ENCODE measurements around the gene PRR4. TPM values are rescaled to one million over a fixed set of nuclear protein-coding genes. Genes with fewer than 3 reads are reported as not detected.

The PRR4 gene
- total and polyA plus RNA-seq, 2 donors (not counting 3 experiments of a cell fraction or from before 2014, with no cell fraction given), result 2.4 to 2.8 TPM

DNA sequence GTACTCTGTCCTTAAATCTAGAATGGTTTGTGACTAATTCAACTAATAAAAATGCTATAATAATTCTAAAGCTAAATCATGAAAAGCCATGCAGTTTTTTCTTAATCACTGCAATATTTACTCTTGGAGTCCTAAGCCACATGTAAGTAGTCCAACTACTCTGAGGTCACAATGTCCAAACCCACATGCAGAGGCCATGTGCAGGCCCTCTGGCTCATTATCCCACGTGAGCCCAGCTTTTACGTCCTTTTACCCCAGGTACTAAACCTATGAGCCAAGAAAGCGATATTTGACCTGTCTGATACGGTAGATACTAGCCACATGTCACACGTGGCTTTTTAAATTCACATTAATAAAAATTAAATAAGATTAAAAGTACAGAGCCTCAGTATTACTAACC, 47.6 kb upstream of the PRR4 start:
- intact Hi-C loops (cut with micrococcal nuclease) (no loop called here), dilution Hi-C loops (cut with MboI; ENCODE audit: extremely low pct_ligation_motif_present, low sequenced_read_pairs) (no loop called here)
- H4K20me1 ChIP-seq (replicated peaks; ENCODE audit: control insufficient read depth, extremely low read depth, insufficient read depth, low read length), result no peaks in the 10 kb centered on the region
- TF ChIP-seq MYC (IDR thresholded peaks at IDR 0.05; ENCODE audit: low read depth, low read length) (no peak), GATA2 (IDR thresholded peaks at IDR 0.05; ENCODE audit: insufficient read depth, insufficient read length, low read depth, low read length) (no peak), JUN (IDR thresholded peaks at IDR 0.05; ENCODE audit: borderline replicate concordance, insufficient read depth, insufficient read length, low read depth) (no peak), FOS (IDR thresholded peaks at IDR 0.05; ENCODE audit: borderline replicate concordance, insufficient read depth, low read length) (no peak), POLR2A (IDR thresholded peaks at IDR 0.05; ENCODE audit: low read depth, low read length) (no peak), POLR2AphosphoS5 (IDR thresholded peaks at IDR 0.05; ENCODE audit: insufficient read depth, low read depth, low read length) (no peak), EZH2 (IDR thresholded peaks at IDR 0.05; ENCODE audit: borderline replicate concordance, low read depth, low read length, severe bottlenecking) (no peak)
- TF ChIP-seq, protein P1, sequence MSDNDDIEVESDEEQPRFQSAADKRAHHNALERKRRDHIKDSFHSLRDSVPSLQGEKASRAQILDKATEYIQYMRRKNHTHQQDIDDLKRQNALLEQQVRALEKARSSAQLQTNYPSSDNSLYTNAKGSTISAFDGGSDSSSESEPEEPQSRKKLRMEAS (IDR thresholded peaks at IDR 0.05; ENCODE audit: insufficient read depth, insufficient read length), result no peak
- TF ChIP-seq, protein P2, sequence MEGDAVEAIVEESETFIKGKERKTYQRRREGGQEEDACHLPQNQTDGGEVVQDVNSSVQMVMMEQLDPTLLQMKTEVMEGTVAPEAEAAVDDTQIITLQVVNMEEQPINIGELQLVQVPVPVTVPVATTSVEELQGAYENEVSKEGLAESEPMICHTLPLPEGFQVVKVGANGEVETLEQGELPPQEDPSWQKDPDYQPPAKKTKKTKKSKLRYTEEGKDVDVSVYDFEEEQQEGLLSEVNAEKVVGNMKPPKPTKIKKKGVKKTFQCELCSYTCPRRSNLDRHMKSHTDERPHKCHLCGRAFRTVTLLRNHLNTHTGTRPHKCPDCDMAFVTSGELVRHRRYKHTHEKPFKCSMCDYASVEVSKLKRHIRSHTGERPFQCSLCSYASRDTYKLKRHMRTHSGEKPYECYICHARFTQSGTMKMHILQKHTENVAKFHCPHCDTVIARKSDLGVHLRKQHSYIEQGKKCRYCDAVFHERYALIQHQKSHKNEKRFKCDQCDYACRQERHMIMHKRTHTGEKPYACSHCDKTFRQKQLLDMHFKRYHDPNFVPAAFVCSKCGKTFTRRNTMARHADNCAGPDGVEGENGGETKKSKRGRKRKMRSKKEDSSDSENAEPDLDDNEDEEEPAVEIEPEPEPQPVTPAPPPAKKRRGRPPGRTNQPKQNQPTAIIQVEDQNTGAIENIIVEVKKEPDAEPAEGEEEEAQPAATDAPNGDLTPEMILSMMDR (IDR thresholded peaks at IDR 0.05; ENCODE audit: extremely low read depth in 1 of 2, insufficient read depth in 1 of 2, low read depth in 1 of 2, low read length in 2 of 2), result no peak
- POLR2A ChIA-PET, result no interaction called here
- H3K79me2 ChIP-seq (ENCODE audit: control insufficient read depth, insufficient read depth, low read length), result no peaks in the 10 kb centered on the region
- no peaks in the 10 kb centered on the region for H3K36me3 ChIP-seq (ENCODE audit: control insufficient read depth in 2 of 2, extremely low read depth in 1 of 2, insufficient read depth in 2 of 2, low read length in 2 of 2)
- H3K9me3 ChIP-seq (replicated peaks; ENCODE audit: control insufficient read depth, insufficient read depth, low read length), result no peaks in the 10 kb centered on the region
- H3K27ac ChIP-seq (ENCODE audit: insufficient read depth, low read depth, low read length), result no peak overlapping the region
- no TSS peak for BruUV-seq (replicated peaks)
- H3K4me2 ChIP-seq (ENCODE audit: insufficient read depth, low read length), result no peak overlapping the region
- H3K4me1 ChIP-seq (ENCODE audit: control insufficient read depth, extremely low read depth, insufficient read depth, low read length), result no peaks in the 10 kb centered on the region
- H3K9ac ChIP-seq (replicated peaks; ENCODE audit: extremely low read depth, insufficient read depth, low read length), result no peak overlapping the region
- CTCF ChIA-PET, result no interaction called here
- H3K27me3 ChIP-seq (ENCODE audit: control insufficient read depth in 2 of 2, insufficient read depth in 2 of 2, low read length in 2 of 2), result no peaks in the 10 kb centered on the region
- no peak overlapping the region for H2AFZ ChIP-seq (ENCODE audit: low read depth, low read length)
- no peak overlapping the region for H3K4me3 ChIP-seq (replicated peaks in 1 of 3; ENCODE audit: insufficient read depth in 1 of 3, low read depth in 1 of 3, low read length in 3 of 3)
- no peak for FAIRE-seq
- H3K9me1 ChIP-seq (replicated peaks; ENCODE audit: control insufficient read depth, extremely low read depth, insufficient read depth, low read length), result no peaks in the 10 kb centered on the region
- DNase-seq (ENCODE audit: low read depth, low spot score), result no peak

Measured in endothelial cell of umbilical vein (primary cell).